ENCODE results near the gene ZNF524. TPM values are rescaled to one million over a fixed set of nuclear protein-coding genes. Genes with fewer than 3 reads are reported as not detected.

Gene ZNF524
- polyA plus RNA-seq, 2 of the 4 experiments (the other 2 are of a cell fraction): 6.4 to 9.7 TPM

DNA sequence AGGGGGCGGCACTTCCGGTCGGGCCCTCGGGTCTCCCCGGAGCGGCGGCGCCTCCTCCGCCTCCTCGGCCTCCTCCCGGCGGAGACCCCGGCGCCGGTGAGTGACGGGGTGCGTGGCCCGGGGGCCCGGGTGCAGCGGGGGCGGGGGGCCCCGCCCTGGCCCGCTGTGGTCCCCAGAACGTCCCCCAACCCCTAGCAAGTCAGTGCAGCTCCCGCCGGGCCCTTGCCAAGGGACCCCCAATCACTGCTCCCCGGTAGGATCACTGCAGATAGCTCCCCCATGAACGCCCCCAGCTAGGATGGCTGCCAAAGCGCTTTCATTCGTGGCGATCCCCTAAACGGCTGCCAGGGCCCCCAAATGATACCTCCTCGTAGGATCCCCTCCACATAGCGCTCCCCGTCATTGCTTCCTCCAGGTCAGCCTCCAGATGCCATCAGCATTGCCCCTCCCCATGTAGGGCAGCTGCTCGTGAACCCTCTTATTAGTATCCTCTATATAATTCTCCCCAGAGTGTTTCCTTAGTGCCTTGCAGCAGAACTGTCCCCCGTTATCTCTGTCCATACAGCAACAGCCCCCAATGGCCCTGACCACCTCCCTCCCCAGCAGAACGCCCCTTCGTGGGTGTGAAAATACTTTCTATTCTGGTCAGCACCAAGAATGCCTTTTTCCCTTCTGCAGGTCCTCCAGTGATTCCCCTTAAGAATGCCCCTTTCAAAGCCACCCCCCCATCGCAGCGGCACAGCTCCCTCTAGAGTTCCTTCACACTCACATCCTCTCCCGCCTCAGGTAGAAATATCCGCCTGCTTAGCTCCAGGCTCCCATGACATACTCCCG is 5.8 kb downstream of the ZNF524 start, which contains the start of gene ZNF865 (continued):
- TF ChIP-seq HDAC2 (IDR thresholded peaks at IDR 0.05) (no peak), MYC (IDR thresholded peaks at IDR 0.05; ENCODE audit: borderline replicate concordance, low read length) (no peak; the same call in 1 of the 2 replicates), NR3C1 (IDR thresholded peaks at IDR 0.05) (no peak), ZC3H11A (IDR thresholded peaks at IDR 0.05) (no peak)

DNA sequence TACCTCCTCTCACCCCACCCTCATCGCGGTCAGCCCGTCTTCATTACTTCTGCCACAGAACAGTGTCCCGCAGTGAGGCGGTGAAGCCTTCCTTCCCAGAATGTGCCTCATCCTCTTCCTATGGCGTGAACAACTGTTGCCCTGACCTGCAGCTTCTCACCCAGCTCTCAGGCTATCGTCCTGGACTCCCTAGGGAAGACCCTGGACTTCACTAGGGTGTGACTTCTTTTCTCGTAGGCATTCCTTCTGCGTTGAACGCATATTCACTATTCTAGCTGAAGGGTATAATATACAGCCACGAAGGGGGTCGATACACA is 6.3 kb downstream of the ZNF524 start:
- POLR2A ChIA-PET: interaction anchor here (0.6 to 3.2 kb wide), 13 partner anchors 10 to 267 kb away, joined by 3 to 33 read pairs (median 5); partner anchors contain the start of genes KMT5C, NAT14, UBE2S and ZNF579
- Histone ChIP-seq H3K4me3 (peak overlapping the region; percentile 82), H3K4me2 (peak overlapping the region; percentile 86), H3K27ac (peak overlapping the region; percentile 94 to 95), H3K9me3 (no peaks in the 10 kb centered on the region), H3K4me1 (peaks cover 17% of the 10 kb centered on the region)
- no peak for FAIRE-seq
- peak in 1 of 2 experiments; percentile 1; a peak in 3 of 6 replicates for ATAC-seq
- CTCF ChIA-PET: interaction anchor here (0.6 to 16.7 kb wide), 47 partner anchors 9 to 542 kb away, joined by 3 to 348 read pairs (median 7); partner anchors contain the start of genes NAT14, ZNF579 and ZNF784
- DNase-seq (ENCODE audit: low read depth in 1 of 2, low spot score in 1 of 2): no peak
- WGBS (ENCODE audit: missing lambda C conversion rate): 24% methylated on average over 12 of the region's 12 CpGs
- no peak for TF ChIP-seq RCOR1 (IDR thresholded peaks at IDR 0.05; ENCODE audit: low read depth, low read length)
- TF ChIP-seq EHF (CRISPR knock-in tag; IDR thresholded peaks at IDR 0.05): no peak
- TF ChIP-seq KDM1A (IDR thresholded peaks at IDR 0.05; ENCODE audit: low read depth): no peak
- TF ChIP-seq, protein P1, sequence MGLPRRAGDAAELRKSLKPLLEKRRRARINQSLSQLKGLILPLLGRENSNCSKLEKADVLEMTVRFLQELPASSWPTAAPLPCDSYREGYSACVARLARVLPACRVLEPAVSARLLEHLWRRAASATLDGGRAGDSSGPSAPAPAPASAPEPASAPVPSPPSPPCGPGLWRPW (IDR thresholded peaks at IDR 0.05): no peak
- no peak for TF ChIP-seq MYC (IDR thresholded peaks at IDR 0.05; ENCODE audit: borderline replicate concordance, low read length)

DNA sequence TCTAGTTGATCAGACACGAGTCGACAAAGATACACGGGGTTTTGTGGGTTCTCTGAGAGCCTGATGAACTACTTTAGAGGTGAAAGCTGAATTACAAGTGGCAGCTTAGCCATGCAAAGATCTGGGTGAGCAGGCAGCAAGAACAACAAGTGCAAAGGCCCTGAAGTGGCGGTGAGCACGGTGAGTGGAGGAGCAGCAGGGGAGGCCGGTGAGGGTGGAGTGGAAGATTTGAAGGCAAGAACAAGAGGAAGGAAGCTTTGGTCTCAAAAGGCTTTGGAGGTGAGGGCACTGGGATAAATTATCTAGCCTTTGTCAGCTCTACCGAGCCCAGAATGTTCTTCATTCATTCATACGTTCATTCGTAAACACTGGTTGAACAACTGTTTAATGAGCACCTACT is 6.7 kb downstream of the ZNF524 start:
- Histone ChIP-seq H3K4me1 (peaks cover 14% of the 10 kb centered on the region), H3K4me2 (peak overlapping the region; percentile 86), H3K4me3 (peak overlapping the region; percentile 82), H3K9me3 (no peaks in the 10 kb centered on the region), H3K27ac (peak overlapping the region in 1 of 2 experiments; percentile 95; a peak in 4 of 6 replicates)
- no peak for TF ChIP-seq POLR2A (IDR thresholded peaks at IDR 0.05; ENCODE audit: low read length)
- TF ChIP-seq ZC3H11A (IDR thresholded peaks at IDR 0.05): no peak
- TF ChIP-seq FOSL2 (IDR thresholded peaks at IDR 0.05): no peak
- TF ChIP-seq FOSL2 (CRISPR knock-in tag; IDR thresholded peaks at IDR 0.05): no peak
- TF ChIP-seq NFE2L2 (conservative IDR thresholded peaks at IDR 0.05; ENCODE audit: low read length): no peak
- TF ChIP-seq JUNB (IDR thresholded peaks at IDR 0.05): no peak
- WGBS (ENCODE audit: missing lambda C conversion rate): 77% methylated on average over 9 of the region's 9 CpGs
- CTCF ChIA-PET: interaction anchor here (0.6 to 16.7 kb wide), 46 partner anchors 8 to 543 kb away, joined by 3 to 348 read pairs (median 7); partner anchors contain the start of genes NAT14, ZNF579 and ZNF784
- no peak for ATAC-seq
- POLR2A ChIA-PET: interaction anchor here (0.9 to 3.2 kb wide), 8 partner anchors 10 to 267 kb away, joined by 3 to 33 read pairs (median 6); partner anchors contain the start of genes KMT5C, NAT14, ZNF579 and ZNF784
- FAIRE-seq: no peak
- no peak for DNase-seq (ENCODE audit: low read depth in 1 of 2, low spot score in 1 of 2)

DNA sequence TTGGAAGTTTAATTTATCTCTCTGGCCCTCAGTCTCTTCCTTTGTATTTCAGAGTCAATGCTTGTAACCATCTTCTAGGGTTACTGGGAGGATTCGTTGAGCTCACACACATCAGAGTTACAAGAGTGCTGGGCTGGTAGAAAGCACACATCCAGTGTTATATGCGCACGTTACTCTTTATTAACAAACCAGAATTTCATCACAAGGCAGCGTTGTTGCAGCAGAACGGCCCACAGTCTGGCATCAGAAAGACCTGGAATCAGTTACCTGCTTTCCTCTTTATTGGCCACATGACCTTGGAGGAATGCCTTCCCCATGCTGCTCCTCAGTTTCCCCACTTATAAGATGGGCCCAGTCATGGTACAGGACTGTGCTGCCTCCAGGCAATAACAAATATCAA is 9.2 kb downstream of the ZNF524 start:
- no peak for ATAC-seq
- H3K27ac ChIP-seq: no peak overlapping the region
- no peak for TF ChIP-seq KDM1A (IDR thresholded peaks at IDR 0.05; ENCODE audit: low read depth)
- no peak for TF ChIP-seq MAFK (IDR thresholded peaks at IDR 0.05; ENCODE audit: partially characterized antibody)
- TF ChIP-seq SREBF2 (IDR thresholded peaks at IDR 0.05): no peak
- TF ChIP-seq, protein P2, sequence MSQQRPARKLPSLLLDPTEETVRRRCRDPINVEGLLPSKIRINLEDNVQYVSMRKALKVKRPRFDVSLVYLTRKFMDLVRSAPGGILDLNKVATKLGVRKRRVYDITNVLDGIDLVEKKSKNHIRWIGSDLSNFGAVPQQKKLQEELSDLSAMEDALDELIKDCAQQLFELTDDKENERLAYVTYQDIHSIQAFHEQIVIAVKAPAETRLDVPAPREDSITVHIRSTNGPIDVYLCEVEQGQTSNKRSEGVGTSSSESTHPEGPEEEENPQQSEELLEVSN (IDR thresholded peaks at IDR 0.05; ENCODE audit: borderline replicate concordance, low read depth): no peak
- no peak for TF ChIP-seq RFX5 (IDR thresholded peaks at IDR 0.05)
- TF ChIP-seq ZSCAN20 (CRISPR knock-in tag; IDR thresholded peaks at IDR 0.05): no peak
- TF ChIP-seq, protein P3, sequence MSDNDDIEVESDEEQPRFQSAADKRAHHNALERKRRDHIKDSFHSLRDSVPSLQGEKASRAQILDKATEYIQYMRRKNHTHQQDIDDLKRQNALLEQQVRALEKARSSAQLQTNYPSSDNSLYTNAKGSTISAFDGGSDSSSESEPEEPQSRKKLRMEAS (IDR thresholded peaks at IDR 0.05): no peak
- TF ChIP-seq ZNF302 (CRISPR knock-in tag; IDR thresholded peaks at IDR 0.05): no peak
- no peak for TF ChIP-seq FOXS1 (CRISPR knock-in tag; IDR thresholded peaks at IDR 0.05)
- TF ChIP-seq POLR2AphosphoS2 (conservative IDR thresholded peaks at IDR 0.05; ENCODE audit: low read length): no peak
- TF ChIP-seq, protein P4, sequence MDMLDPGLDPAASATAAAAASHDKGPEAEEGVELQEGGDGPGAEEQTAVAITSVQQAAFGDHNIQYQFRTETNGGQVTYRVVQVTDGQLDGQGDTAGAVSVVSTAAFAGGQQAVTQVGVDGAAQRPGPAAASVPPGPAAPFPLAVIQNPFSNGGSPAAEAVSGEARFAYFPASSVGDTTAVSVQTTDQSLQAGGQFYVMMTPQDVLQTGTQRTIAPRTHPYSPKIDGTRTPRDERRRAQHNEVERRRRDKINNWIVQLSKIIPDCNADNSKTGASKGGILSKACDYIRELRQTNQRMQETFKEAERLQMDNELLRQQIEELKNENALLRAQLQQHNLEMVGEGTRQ (IDR thresholded peaks at IDR 0.05): no peak
- TF ChIP-seq RCOR1 (IDR thresholded peaks at IDR 0.05; ENCODE audit: low read depth, low read length): no peak
- no peak for TF ChIP-seq JUNB (IDR thresholded peaks at IDR 0.05)
- no peak for TF ChIP-seq NPAS2 (CRISPR knock-in tag; IDR thresholded peaks at IDR 0.05; ENCODE audit: borderline replicate concordance)
- no peak for TF ChIP-seq POLR2A (IDR thresholded peaks at IDR 0.05; ENCODE audit: low read length)
- TF ChIP-seq, protein P5, sequence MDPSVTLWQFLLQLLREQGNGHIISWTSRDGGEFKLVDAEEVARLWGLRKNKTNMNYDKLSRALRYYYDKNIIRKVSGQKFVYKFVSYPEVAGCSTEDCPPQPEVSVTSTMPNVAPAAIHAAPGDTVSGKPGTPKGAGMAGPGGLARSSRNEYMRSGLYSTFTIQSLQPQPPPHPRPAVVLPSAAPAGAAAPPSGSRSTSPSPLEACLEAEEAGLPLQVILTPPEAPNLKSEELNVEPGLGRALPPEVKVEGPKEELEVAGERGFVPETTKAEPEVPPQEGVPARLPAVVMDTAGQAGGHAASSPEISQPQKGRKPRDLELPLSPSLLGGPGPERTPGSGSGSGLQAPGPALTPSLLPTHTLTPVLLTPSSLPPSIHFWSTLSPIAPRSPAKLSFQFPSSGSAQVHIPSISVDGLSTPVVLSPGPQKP (IDR thresholded peaks at IDR 0.05; ENCODE audit: low read depth, low read length): no peak
- peaks cover 9% of the 10 kb centered on the region for H3K4me1 ChIP-seq
- no peak for FAIRE-seq
- no peak for DNase-seq (ENCODE audit: low read depth in 1 of 2, low spot score in 1 of 2)
- WGBS (ENCODE audit: missing lambda C conversion rate): 89% methylated on average over 5 of the region's 5 CpGs
- H3K4me2 ChIP-seq: no peak overlapping the region
- H3K9me3 ChIP-seq: no peaks in the 10 kb centered on the region
- POLR2A ChIA-PET: interaction anchor here (1.1 kb wide), 1 partner anchor 15 kb away, joined by 3 read pairs; the partner anchor contains the start of gene ZNF784
- CTCF ChIA-PET: interaction anchor here (0.7 to 16.7 kb wide), 6 partner anchors 13 to 142 kb away, joined by 3 to 348 read pairs (median 30); partner anchors contain the start of gene ZNF784
- no peak overlapping the region for H3K4me3 ChIP-seq

Data from A549 (cell line).